Measurements from ENCODE around the gene SVIL.

GRCh38 chr10:29557665-29558064 lies 77.1 kb downstream of the SVIL start:
- TF ChIP-seq CTCF (IDR thresholded peaks at IDR 0.05) (no peak), EZH2 (IDR thresholded peaks at IDR 0.05) (no peak), EZH2phosphoT487 (IDR thresholded peaks at IDR 0.05) (no peak)
